GM13977 (cell line): ENCODE data around the gene HEMGN.

Experiments
- DNase-seq: peaks from one replicate; pipeline ENCODE4 v3.0.0; 2012; ENCODE audit warnings: low spot score
- CTCF ChIP-seq: IDR thresholded peaks from 2 replicates; pipeline ENCODE4 v1.5.1; 2012; ENCODE audit warnings: mild to moderate bottlenecking, control low read depth; ENCODE audit not compliant: insufficient read depth; ENCODE audit errors: extremely low read depth, missing control alignments
- in situ Hi-C: fragments of 300-500 bp; cut with MboI; formaldehyde crosslinking; loops from one replicate; pipeline ENCODE4 v1.12.0; 2022; ENCODE audit warnings: low sequenced_read_pairs, low pct_unique_long_range_greater_than_20kb, mixed read lengths, inconsistent platforms; ENCODE audit not compliant: unreplicated experiment

HEMGN gene

GRCh38 chr9:97982683-97983588 lies 45.0 kb upstream of the HEMGN start, which contains the start of gene ANP32B:
Gene ANP32B, plus strand, starts transcription at chr9:97983341. Its CDS starts 215 bp downstream, at chr9:97983556.
- TF ChIP-seq CTCF = peak; percentile 93
- in situ Hi-C loops = no loop called here

GRCh38 chr9:97981846-97982682 lies 44.1 kb upstream of the HEMGN start:
- in situ Hi-C loops = no loop called here
- no peak for DNase-seq
- TF ChIP-seq CTCF = no peak

More at GRCh38 chr9:97982683-97983588, 45.0 kb upstream of the HEMGN start, which contains the start of gene ANP32B:
- DNase-seq = peak; percentile 97

- no peak for TF ChIP-seq CTCF
- DNase-seq = no peak
- in situ Hi-C loops = no loop called here
These were observed 43.2 kb upstream of the HEMGN start for GRCh38 chr9:97980918-97981845.

GRCh38 chr9:97980479-97980803 lies 42.5 kb upstream of the HEMGN start:
- no peak for TF ChIP-seq CTCF
- DNase-seq = no peak
- in situ Hi-C loops = no loop called here

- in situ Hi-C loops = no loop called here
- no peak for DNase-seq
- TF ChIP-seq CTCF = no peak
These were observed 42.0 kb upstream of the HEMGN start for GRCh38 chr9:97979788-97980478.
